Activated CD8-positive, alpha-beta memory T cell treated with anti-CD3 and anti-CD28 coated beads, Interleukin-2, amount 50 U/mL, for 1 hour (primary cell): ENCODE data around the gene ZXDC.

ENCODE experiments used
- DNase-seq: peaks from one replicate; pipeline ENCODE4 v3.0.0-alpha.2; 2020; ENCODE audit errors: extremely low read depth

ZXDC gene, protein sequence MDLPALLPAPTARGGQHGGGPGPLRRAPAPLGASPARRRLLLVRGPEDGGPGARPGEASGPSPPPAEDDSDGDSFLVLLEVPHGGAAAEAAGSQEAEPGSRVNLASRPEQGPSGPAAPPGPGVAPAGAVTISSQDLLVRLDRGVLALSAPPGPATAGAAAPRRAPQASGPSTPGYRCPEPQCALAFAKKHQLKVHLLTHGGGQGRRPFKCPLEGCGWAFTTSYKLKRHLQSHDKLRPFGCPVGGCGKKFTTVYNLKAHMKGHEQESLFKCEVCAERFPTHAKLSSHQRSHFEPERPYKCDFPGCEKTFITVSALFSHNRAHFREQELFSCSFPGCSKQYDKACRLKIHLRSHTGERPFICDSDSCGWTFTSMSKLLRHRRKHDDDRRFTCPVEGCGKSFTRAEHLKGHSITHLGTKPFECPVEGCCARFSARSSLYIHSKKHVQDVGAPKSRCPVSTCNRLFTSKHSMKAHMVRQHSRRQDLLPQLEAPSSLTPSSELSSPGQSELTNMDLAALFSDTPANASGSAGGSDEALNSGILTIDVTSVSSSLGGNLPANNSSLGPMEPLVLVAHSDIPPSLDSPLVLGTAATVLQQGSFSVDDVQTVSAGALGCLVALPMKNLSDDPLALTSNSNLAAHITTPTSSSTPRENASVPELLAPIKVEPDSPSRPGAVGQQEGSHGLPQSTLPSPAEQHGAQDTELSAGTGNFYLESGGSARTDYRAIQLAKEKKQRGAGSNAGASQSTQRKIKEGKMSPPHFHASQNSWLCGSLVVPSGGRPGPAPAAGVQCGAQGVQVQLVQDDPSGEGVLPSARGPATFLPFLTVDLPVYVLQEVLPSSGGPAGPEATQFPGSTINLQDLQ

DNA sequence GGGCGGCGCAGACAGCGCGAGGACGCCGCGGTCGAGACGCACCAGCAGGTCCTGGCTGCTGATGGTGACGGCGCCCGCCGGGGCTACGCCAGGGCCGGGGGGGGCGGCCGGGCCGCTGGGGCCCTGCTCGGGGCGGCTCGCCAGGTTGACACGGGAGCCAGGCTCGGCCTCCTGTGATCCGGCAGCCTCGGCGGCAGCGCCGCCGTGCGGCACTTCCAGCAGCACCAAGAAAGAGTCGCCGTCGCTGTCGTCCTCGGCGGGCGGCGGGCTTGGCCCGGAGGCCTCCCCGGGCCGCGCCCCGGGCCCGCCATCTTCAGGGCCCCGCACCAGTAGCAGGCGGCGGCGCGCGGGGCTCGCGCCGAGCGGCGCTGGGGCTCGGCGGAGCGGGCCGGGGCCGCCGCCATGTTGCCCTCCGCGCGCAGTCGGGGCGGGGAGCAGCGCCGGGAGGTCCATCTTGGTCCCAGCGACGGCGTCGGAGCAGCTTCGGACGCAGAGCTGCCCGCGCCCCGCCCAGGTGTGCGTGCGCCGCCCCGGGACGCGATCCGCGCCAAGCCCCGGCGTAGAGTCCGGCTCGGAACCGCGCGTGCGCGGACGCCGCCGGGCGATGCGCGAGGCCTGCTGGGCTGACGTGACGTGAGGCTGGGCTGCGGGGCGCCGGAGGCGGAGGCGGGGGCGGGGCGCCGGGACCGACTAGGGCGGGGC is at the start of gene ZXDC:
ZXDC (minus strand) TSS at position 479 of the 702 bp plus-strand sequence; CDS start at position 453, 26 bp downstream.
- DNase-seq: peak; percentile 69

GRCh38 chr3:126525091-126525852 is 49.6 kb upstream of the ZXDC start:
- no peak for DNase-seq

GRCh38 chr3:126524429-126524988 is 48.8 kb upstream of the ZXDC start:
- DNase-seq: no peak

DNA sequence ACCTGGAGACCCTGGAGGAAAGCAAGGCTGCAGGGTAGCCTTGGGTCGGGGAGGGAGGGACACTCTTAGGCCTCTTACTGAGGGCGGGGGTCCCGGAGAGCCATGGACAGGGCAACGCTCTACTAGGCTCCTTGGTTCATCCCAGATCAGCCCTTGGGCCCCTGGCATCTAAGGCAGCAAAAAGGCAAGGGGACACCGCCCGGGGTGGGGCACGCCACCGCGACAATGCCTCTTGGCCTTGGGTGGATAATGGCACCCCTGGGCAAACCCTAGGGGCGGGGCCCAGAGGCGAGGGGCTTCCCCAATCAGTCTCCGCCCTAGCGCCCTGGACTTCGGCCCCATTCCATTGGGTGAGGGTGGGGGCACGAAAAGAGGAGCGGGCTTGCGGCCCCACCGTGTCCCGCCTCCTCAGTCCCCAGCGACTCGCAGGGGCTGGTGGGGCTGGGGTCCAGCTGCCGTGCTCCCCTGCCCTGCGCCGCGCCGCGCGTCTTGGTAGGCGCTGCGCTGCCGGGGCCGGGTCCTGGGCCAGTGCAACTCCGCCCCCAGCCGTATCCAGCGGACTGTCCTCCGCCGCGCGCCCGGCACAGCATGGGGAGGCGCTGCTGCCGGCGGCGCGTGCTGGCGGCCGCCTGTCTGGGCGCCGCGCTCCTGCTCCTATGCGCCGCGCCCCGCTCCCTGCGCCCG is 48.2 kb upstream of the ZXDC start, which contains the start of gene CHST13:
CHST13 (plus strand) TSS at position 411 of the 684 bp plus-strand sequence; CDS start at position 589, 178 bp downstream.
- DNase-seq: no peak

- no peak for DNase-seq
These were observed 46.7 kb upstream of the ZXDC start for GRCh38 chr3:126522363-126522788.

- no peak for DNase-seq
These were observed 45.6 kb upstream of the ZXDC start for GRCh38 chr3:126521122-126521891.

- no peak for DNase-seq
These were observed 44.1 kb upstream of the ZXDC start for GRCh38 chr3:126519506-126520455.

GRCh38 chr3:126518779-126519177 is 43.1 kb upstream of the ZXDC start:
- DNase-seq: no peak

DNA sequence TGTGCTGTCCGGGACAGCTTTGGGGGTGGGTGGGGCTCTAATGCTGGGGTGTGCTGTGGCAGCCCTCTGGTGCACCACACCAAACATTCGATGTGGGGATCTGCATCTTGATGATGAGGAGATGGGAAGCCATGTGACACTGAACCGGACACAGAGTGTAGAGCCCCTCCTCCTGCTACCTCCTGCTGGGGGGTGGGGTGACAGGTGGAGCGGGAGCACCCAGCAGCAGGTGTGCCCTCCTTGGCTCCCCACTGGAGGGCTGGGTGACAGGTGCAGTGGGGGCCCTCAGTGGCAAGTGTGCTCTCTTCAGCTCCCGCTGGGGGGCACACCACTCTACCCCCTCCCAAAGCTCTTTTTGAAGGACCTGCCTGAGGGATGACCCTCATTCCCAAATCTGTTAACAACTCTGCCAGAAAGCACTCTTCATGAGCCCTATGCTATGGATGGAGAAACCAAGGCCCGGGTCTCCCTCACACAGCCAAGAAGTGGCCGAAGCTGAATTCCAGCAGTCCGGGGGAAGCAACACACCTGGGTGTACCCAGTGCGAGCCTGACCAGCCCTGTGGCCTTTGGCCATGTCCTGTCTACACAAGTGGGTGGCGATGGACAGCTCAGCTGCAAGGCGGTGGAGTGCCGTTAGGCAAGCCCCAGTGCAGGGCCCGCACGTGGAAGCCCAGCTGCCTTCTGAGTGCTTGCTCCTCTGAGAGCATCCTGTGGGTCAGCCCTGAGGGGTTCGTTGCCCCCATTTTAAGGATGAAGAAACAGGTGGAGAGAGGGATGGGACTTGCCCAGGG is 42.5 kb upstream of the ZXDC start:
- no peak for DNase-seq

DNA sequence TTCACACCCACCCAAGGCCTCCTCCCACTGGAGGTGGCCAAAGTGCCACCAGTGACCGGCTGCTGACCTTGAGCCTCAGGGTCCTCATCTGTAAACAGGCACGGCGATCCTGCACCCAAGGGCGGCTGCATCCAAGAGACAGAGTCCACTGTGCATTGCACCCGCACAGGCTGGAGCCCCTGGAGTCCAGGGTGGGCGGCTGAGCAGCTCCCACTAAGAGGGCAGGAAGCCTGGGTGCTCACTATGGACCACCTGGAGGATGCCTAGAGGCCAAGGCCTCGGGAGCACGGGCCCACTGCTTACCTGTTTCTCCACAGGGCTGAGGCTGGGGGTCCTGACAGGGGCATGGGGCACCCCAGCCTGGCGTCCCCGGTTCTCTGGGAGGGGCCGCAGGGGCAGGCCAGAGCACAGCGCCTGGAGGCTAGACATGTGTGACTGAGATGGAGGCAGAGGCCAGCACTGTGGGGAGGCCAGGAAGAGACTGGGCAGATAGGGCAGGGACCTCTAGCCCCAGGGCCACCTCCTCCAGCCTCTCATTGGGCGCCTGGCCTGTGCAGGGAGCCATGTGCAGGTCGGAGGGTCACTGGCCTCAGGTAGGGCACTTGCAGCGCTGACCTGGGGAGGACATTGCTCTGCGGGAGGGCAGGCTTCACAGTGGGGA is 41.7 kb upstream of the ZXDC start, which contains the start of gene UROC1:
UROC1 (minus strand) TSS at position 483 of the 661 bp plus-strand sequence; CDS start at position 429, 54 bp downstream.
- DNase-seq: no peak

- DNase-seq: no peak
These were observed 41.2 kb upstream of the ZXDC start for GRCh38 chr3:126516936-126517290.

GRCh38 chr3:126516152-126516935 is 40.7 kb upstream of the ZXDC start:
- DNase-seq: no peak

GRCh38 chr3:126515066-126515706 is 39.5 kb upstream of the ZXDC start:
- no peak for DNase-seq

DNA sequence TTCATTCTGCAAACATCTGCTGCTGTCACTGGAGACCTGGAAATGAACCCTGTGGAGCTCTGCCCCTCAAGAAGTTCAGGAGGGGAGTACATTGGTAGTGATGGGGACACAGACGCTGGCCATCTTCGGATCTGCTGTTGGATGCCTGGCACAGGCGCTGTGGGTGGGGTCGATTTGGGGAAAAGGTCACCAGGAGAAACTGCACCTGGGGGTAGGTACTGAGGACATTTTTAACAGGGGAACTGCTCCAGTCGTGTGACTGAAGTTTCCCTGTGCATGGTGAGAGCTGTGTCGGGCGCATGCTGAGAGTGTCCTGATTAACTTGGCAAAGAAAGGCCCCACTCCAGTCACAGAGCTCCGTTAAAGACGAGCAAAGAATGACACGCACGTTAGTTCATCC is 38.5 kb upstream of the ZXDC start:
- no peak for DNase-seq

- no peak for DNase-seq
These were observed 37.4 kb upstream of the ZXDC start for GRCh38 chr3:126512916-126513650.
